Activated CD4-positive, alpha-beta T cell treated with anti-CD3 and anti-CD28 coated beads for 24 hours (primary cell): Measurements from ENCODE around the gene KRT16.
"Not testable (repeated sequence)": the region's sequence is repeated elsewhere in the genome, so short reads cannot be mapped to it uniquely, and the experiment has no call there.

ENCODE experiments used
- DNase-seq, 2 donors: peaks; one replicate each; pipeline ENCODE4 v3.0.0-alpha.2; 2020; ENCODE audit warnings: low read depth in 2 of 2

The KRT16 gene

GRCh38 chr17:41612376-41613160 is at the start of gene KRT16:
KRT16 (minus strand) TSS chr17:41612767; CDS start chr17:41612688, 79 bp downstream.
- DNase-seq, result not testable (repeated sequence)

DNA sequence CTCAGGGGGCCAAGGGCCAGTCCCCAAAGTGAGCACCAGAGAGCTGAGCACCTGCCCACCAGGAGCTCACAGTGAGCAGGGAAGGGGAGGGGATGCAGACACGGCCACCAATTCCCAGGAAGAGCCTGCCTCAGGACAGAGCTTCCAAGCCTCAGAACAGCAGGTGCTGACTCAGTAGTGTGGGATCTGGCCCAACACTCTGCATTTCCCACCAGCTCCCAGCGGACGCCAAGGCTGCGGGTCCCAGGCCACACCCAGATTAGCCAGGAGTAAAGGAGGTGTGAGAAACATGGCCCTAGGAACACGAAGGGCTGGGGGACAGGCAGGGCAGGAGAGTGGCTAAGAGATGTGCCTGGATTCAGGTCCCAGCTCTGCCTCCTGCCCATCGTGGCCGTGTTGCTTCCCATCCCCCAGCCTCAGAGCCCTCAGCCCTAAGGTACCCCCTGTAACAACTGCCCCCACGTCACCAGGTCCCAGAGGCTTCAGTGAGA is 47.7 kb upstream of the KRT16 start:
- DNase-seq, result no peak

DNA sequence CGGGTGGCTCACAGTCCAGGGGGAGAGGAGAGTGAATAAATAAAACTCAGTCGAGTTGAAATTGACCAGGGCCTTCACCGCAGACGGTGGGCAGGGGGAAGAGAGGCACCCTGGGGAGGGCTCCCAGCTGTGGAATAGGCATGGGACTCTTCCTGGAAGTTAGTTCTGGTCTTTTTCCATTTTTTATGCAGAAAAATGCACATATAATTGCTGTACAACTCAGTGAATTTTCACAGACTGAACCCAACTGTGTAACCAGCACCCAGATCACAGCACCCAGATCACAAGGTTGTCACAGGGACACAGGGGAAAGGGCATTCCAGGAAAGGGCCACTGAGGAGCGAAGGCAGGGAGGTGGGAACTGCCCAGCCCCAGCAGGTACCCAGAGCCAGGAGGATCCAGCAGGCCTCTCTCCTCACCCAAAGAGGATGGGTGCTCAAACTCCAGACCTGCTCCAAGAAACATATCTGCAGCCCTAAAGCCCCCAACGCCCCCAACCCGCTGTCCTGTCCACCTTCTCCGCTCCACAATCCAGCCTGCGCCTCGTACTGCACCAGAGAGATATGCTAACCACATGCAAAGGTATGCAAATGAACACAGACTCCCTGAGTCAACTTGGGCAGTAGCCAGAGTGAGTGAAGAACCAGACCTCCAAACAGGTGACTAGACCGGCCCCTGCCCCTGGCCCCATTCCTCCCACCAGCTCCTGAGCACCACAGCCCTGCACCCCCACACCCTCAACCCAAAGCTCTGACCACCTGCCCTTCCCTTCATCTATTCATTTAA is 47.1 kb upstream of the KRT16 start:
- no peak for DNase-seq

GRCh38 chr17:41658846-41659245 is 46.3 kb upstream of the KRT16 start:
- DNase-seq, result no peak

- DNase-seq, result no peak
These were observed 45.4 kb upstream of the KRT16 start for GRCh38 chr17:41657936-41658335.

- no peak for DNase-seq
These were observed 44.7 kb upstream of the KRT16 start for GRCh38 chr17:41657176-41657754.

GRCh38 chr17:41656249-41657023 is 43.9 kb upstream of the KRT16 start:
- DNase-seq, result no peak

DNA sequence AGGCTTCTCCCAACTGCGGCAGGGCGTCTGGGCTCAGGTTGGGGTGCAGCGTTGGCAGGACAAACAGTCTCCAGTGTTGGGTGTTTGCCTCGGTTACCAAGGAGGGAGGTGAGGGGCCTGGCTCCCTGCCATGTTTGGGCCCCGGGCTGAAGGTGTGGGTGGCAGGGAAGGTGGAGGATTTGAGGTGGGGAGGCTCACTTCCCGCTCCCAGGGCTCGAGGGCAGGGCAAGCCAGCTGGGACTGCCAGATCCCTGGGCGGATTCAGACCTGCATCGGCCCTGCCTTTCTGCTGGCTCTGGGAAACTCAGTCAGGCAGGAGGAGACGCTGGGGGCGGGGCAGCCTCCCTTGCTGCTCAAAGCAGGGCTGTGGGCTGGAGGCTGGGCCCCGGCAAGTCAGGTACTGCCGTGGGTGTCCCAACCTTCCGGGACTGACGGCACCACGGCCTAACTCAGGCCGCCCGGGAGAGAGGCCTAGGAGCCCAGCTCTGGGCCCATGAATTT is 43.1 kb upstream of the KRT16 start:
- no peak for DNase-seq

GRCh38 chr17:41654678-41655607 is 42.4 kb upstream of the KRT16 start:
- DNase-seq, result no peak

- DNase-seq, result no peak
These were observed 41.5 kb upstream of the KRT16 start for GRCh38 chr17:41653892-41654677.

DNA sequence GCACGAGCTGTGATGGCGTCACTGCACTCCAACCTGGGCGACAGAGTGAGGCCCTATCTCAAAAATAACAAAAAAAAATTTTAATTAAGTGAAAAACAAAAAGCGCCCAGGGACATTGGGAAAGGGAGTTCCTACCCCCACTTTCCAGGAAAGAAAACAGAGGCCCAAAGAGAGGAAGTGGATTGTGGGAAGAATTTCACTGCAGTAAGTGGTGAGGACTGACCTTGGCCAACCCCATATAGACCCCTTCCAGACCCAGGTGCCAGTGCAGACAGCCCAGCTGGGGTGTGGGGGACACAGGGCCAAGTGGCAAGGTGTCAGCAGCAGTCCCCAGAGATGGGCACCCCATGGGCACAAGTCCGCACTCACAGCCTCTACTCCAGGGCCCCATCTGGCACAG is 40.9 kb upstream of the KRT16 start:
- DNase-seq, result no peak

DNA sequence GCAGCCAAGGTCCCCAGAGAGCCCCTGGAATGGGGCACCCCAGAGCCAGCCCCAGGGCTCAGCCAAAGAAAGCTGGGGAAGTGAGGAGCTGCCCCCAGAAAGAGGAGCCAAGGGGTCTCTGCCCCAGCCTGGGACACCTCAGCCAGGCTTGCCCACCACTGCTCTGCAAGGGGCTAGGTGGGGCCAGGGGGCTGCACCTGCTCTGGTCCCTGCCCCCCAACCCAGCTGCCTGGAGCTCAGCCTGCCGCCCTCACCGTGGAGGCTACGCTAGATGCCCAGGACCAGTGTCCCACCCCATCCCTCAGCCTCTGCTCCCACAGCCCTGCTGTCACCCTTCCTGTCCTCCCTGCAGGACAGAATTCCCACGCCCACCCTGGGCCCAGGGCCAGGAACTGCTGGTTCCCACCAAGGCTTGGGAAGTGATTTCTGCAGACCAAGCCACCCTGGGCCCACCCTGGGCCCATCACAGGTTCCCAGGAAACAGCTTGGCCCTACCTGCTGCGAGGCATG is 39.9 kb upstream of the KRT16 start:
- DNase-seq, result no peak

- no peak for DNase-seq
These were observed 39.3 kb upstream of the KRT16 start for GRCh38 chr17:41651625-41652460.

GRCh38 chr17:41650794-41651624 is 38.4 kb upstream of the KRT16 start:
- DNase-seq, result no peak

DNA sequence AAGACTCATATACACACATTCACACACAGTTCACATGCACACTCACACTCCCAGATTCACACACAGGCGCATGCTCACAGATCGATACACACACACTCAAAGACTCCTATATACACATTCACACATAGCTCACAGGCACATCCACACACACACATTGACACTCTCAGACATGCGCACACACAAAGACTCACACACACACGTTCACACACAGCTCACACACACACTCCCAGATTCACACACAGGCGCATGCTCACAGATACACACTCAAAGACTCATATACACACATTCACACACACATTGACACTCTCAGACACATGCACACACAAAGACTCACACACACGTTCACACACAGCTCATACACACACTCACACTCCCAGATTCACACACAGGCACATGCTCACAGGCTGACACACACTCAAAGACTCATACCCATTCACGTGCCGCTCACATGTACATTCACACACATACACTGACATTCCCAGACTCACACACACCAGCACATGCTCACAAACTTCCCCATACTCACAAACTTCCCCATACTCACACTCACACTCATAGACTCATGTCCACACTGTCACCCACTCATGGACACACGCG is 37.5 kb upstream of the KRT16 start:
- no peak for DNase-seq

DNA sequence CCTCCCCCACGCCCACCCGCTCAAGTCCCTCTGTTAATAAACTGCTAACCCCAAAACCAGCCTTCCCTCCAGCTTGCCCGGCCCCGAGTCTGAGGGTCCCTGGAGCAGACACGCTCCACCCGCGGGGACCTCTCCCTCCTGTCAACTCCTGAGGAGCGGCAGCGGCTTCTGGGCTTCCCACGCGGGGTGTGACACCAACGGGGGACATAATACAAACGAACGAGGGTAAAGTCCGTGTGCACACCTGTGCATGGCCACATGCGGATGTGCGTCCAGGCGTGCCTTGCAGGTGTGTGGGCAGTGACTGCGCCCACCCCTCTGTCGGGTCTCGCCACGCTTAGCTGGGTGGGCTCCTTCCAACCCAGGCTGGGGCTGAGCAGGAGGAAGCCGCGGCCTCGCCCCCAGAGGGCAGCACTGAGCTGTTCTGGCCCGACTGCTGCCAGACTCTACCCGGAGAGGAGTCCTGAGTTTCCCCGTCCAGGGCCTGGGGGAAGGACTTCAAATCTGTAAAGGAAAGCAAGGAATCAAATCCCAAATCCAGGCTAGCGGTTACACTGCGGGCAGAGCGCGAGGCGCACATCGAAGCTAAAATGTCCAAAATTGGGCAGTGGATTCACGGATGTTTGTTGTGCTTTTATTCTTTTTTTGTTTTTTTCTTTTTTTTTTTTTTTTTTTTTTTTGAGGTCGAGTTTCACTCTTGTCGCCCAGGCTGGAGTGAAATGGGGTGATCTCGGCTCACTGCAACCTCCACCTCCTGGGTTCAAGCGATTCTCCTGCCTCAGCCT is 36.0 kb upstream of the KRT16 start:
- DNase-seq, result peak; percentile 81 to 84
